Activated T-helper 1 cell treated with anti-CD3 and anti-CD28 coated beads, Interleukin-2, amount 50 U/mL, for 16 hours (primary cell): ENCODE results near the gene NT5C.

Experiments
- DNase-seq, 2 donors: peaks; one replicate each; pipeline ENCODE4 v3.0.0-alpha.2; 2020; ENCODE audit warnings: low read depth in 1 of 2, low spot score in 1 of 2

The NT5C gene

DNA sequence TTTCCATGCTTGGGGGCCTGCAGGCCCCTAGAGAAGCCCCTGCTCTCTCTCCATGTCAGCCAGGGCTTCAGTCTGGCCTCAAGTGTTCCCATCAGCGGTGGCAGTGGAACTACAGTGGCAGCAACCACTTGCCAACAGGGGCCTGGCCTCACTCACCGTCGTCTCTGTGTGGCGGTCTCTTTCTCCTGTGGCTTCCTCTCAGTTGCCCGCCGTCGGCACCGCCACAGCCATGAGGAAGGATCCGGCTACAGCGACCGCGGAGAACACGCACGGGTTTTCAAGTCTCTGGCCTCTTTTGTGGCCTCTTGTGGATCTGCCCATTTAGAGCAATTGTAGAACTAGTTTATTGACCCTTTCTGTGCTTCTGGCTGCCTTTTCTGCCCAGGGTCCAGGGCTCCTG lies 13.2 kb downstream of the NT5C start:
- DNase-seq, result no peak

DNA sequence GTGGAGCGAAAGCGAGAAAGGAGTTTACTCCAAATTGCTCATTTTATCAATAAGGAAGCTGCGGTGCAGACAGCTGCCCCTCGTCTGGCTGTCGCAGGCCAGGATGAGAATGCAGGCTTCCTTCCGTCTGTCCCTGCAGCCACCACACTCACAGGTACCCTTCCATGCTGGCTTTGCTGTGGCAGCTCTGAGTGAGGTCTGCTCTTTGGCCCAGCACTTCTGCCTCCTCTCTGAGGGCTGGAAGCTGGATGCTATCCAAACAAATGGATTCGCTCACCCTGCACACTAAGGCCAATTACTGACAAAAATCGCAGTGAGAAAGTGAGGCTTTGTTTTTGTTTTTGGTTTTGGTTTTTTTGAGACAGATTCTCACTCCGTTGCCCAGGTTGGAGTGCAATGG lies 14.8 kb downstream of the NT5C start:
- DNase-seq, result no peak

DNA sequence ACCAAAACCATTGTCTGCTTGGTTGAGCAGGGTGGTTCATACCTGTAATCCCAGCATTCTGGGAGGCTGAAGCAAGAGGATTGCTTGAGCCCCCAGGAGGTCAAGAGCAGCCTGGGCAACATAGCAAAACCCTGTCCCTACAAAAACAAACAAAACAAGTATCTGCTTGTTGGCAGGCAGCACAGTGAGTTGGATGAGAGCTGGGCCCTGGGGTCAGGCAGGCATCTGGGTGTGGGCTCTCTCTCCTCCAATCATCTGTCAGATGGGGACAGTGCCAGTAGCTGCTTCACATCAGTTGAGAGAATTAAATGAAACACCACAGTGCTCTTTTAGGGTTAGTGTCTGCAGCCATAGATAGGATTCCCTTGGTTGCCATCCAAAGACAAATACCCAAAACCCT lies 16.0 kb downstream of the NT5C start:
- no peak for DNase-seq

DNA sequence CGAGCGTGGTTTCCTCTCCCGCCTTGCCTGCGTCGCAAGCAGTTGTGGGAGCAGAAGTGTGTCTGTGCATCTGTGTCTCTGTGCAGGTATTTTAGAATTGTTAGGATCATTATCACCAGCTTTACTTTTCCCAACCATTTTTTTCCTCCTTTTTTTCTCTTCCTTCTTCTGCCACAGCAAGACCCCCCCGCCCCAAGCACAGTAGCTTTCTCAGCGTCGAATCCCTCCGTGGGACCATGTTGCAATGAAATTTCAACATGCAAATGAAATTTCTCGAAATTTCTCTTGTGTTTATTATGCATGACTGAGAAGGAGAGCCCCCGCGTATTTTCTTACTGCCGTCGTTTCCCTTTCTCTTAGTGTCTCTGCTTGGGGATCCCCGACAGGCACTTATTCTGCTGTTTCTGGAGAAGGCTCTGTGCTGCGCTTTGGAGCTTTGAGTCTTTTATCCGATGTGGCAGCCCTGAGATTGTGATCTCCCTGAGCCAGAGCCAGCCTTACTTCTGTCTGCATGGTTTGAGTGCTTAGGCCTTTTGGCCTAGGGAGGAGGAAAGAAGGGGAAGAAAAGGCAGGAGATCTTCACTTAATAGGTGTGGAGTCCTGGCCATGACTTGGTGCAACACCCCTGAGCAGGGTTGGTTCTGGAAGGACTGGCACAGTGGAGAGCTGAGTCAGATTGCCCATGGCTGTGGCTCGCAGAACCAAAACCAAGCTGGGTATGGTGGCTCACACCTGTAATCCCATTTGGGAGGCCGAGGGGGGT lies 16.8 kb downstream of the NT5C start:
- no peak for DNase-seq

DNA sequence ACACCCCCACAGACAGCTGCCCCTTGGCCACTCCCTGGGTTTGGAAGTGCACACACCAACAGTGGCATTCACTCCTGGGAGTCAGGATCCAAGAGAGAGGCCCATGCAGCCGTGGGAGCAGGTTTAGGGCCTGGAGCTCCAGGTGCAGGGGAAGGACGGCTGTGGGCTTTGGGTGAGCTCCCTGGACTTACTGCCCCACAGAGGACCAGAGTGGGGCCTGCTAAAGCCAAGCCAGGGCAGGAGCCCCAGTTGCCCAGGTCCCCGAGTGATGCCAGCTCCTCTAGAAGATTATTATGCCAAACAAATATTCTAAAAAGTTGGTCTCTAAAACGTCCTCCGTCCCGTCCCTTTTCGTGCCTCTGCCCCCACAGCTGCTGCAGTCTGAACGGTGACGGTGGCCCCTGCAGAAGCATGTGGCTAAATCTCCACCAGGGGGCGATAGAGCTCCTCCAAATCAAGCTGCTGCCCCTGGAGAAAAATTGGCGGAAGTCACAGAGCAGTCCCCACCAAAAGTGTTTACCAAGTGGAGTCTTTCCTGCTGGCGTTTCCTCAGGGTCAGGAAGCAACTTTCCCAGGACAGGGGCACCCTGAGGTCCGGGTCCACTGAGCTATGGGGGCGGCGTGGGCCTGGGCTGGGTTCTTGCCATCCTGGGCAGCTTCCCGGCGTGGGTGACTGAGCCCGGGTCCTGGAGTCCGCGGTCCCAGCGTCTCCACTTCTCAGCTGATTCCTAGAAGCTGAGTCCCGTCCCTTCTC lies 17.6 kb downstream of the NT5C start:
- DNase-seq, result peak; percentile 76 to 83

DNA sequence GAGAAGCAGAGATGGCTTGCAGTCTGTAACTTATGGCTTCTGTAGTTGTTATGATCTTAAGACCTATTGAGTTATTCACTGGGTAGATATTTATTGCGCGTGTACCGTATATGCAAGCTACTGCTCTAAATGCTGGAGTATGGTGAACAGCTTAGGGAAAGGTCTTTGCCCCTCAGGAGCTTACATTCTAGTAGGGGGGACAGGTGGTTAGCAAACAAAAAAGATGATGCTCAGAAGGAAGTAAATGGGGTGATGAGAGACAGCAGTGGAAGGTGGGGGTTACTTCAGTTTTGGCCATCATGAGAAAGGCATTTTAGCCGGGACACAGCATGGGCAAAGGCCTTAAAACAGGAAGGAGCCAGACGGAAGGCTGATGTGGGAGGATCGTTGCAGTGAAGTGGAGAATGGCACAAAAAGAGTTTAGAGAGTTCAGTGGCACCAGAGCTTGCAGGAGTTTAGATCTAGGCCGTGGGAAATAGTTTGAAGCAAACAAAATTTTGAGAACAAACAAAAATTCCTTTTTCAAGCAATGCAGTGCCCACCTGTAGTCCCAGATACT lies 19.7 kb downstream of the NT5C start:
- DNase-seq, result no peak

DNA sequence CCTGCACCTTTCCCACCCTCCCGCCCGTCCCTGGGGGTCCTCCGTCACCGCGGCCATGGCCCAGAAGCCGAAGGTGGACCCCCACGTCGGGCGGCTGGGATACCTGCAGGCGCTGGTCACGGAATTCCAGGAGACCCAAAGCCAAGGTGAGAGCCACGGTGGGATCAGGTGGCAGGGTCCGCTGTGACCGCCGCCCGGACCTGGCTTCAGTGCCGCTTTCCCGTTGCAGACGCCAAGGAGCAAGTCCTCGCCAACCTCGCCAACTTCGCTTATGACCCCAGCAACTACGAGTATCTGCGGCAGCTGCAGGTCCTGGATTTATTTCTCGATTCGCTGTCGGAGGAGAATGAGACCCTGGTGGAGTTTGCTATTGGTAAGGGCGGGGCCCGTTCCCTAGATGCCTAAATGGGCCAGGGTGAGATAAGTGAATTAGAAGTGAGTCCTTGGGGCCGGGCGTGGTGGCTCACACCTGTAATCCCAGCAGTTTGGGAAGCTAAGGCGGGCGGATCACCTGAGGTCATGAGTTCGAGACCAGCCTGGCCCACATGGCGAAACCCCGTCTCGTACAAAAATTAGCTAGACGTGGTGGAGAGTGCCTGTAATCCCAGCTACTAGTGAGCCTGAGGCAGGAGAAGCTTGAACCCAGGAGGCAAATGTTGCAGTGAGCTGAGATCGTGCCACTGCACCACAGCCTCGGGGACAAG lies 21.2 kb downstream of the NT5C start:
- no peak for DNase-seq

DNA sequence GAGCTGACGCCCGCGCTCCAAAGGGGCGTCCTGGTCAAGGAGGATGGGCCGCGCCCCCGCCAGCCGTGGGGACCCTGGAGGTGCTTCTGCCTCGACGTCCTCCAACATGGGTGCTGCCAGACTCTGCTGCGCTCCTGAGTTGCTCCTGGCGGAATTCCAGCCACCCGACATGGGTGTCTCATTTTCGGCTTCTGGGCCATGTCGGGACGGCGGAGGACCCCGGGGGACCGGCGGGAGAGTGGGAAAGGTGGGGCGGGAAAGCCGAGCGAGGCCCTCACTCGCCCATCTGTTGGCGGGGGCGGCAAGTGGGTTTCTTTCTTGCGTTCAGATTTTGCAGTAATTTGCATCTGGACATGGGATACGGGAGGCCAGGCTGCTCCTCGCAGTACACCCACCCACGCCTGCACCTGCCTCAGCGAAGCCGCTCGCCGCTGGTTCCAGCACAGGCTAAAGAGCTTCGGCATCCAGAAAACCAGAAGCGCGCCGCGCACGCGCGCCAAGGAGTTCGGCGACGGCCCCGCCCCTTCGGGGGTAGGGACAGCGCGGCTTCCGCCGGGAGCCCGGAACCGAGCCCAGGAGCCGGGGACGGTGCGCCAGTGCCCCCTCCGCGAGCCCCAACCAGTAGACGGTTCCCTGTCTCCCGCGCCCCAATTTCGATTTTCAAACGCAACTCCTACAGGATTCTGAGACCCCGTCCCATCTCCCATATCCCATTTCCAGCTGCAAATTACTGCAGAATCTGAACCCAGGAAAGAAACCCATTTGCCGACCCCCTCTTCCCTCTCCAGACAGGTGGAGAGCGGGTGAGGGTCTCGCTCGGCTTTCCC lies 21.9 kb downstream of the NT5C start, which contains the start of gene ARMC7:
Gene ARMC7 (plus strand): TSS at position 563 of the 827 bp plus-strand sequence. CDS start 320 bp downstream, outside the sequence.
- DNase-seq, result peak; percentile 83 to 84

DNA sequence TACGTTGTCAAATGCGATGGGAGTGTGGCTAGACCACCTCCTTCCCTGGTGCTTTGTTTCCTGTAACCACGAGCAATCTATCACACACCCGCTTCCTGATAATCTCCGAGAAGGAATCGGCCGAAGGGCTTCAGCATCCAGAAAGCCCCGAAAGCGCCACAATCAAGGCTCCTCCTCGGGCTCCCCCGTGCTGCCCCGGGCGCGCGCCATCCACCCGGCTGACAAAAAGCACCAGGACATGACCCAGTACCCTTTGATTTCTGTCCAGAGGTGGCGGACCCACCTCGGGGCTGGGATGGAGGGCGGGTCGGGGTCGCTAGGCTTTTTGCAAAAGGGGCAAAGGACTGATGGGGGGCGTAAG lies 22.5 kb downstream of the NT5C start:
- DNase-seq, result no peak

DNA sequence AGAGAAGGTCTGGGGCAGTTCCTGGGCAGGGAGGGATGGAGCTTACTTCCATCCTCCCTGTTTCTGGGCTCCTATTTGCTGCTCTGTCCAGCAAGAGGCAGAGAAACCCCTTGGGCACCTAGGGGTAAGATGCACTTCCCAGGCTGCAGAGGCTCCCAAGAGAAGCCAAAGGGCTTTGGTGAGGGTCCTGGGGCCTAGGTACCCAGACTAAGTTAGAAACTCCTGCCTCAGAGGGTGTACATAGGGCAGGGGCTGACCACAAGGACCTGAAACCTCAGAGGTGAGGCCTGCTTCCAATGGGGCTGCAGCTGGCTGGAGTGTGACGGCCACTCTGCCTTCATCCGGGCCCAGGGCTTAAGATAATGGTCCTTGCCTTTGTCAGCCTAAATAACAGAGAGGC lies 23.3 kb downstream of the NT5C start:
- DNase-seq, result no peak

DNA sequence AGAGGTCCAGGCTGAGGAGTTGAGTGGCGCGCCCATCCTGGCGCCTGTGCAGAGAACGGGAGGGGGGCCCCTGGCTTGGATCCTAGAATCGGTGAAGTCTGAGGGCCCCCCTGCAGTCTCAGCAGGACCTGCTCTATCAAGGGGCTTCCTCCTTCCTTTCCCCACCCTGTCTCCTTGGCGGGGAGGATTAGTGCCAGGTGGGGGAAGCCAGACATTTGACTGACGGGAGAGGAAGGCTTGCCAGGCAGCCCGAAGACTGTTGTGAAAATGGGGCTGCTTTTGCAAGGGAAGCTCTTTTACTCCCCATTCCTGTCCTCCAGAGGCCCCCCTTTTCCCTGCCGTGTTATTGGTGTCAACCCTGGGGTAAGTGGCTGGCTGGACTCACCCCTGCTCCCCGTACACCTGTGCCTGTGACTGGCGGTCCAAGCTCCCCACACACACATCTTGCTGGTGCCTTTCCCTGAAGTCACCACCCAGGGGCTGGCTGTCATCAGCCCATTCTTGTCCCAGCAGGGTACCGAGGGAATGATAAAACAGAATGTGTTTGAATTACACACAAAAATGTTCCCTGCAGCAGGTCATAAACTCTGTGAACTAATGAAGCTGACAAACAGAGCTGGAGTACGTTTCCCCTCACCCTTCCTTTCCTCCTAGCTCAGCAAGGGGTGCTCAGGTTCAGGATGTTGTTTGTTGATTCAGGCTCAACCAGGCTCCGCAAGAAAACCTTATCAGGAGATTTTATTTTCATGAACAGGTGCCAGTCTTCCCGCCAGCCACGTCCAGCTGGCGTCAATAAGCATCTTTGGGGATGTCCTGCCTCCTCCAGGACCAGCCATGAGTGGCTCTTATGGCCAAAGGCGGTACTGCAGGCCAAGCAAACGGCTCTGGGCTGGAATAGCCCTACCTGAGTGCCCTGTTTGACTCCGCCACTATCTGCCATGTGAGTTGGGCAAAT lies 26.1 kb downstream of the NT5C start:
- no peak for DNase-seq

DNA sequence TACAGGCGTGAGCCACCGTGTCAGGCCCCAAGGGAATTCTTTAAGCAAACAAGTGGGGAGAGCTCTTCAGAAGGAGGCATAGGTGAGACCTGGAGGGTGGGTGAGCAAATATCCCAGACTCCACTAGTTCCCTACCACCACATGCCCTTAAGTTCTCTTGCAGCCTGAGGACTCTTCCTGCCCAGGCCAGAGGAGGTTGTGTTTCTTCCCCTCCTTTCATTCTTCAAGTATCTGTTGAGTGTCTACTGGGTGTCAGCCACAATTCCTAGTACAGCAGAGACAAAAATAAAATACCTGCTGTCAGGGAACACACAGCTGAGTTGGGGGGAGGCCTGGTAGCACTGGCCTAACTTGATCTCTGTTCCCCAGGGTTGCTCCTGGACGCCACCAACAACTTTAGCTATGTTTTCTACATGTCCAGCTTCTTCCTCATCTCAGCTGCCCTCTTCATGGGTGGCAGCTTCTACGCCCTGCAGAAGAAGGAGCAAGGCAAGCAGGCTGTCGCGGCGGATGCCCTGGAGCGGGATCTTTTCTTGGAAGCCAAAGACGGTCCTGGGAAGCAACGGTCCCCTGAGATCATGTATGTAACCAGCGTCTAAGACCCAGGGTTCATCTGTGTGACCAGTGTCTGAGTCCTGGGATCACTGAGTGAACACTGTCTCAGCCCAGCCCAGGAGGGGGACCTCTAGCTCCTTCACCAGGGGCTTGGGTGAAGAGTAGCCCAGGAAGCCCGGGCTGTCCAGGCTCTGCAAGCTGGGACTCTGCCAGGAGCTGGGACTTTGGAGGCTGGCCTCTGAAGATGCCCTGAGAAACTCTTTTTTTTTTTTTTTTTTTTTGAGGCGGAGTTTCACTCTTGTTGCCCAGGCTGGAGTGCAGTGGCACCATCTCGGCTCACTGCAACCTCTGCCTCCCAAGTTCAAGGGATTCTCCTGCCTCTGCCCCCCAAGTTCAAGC lies 27.7 kb downstream of the NT5C start:
- no peak for DNase-seq

DNA sequence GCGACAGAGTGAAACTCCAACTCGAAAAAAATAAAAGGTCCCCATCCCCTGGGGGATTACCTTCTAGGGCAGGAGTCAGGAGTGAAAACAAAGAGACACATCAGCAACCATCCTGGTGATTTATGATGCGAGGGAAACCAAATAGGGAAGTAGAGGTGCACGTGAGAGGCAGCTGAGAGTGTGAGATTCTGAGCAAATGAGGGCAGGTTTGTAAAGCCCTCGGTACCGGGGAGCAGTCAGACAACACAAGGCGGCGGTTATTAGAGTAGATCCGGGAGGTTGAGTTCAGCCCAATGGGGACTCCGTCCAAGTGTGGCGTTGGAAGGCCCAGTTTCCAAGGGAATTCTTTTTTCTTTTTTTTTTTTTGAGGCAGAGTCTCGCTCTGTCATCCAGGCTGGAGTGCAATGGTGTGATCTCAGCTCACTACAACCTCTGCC lies 29.1 kb downstream of the NT5C start:
- no peak for DNase-seq

DNA sequence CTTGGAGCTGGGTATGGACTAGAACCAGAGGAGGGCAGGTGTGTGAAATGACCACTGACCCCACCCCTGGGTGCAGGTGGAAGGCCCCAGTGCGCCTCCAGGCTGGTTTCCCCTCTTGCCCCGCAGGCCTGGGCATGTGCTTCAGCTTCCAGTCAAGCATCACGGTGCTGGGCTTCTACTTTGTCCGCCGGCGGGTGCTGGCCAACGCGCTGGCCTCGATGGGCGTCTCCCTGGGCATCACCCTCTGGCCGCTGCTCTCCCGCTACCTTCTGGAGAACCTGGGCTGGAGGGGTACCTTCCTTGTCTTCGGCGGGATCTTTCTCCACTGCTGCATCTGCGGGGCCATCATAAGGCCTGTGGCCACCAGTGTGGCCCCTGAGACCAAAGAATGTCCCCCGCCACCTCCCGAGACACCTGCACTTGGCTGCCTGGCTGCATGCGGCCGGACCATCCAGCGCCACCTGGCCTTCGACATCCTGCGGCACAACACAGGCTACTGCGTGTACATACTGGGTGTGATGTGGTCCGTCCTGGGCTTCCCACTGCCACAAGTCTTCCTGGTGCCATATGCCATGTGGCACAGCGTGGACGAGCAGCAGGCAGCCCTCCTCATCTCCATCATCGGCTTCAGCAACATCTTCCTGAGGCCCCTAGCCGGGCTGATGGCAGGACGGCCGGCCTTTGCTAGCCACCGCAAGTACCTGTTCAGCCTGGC lies 31.5 kb downstream of the NT5C start:
- no peak for DNase-seq

DNA sequence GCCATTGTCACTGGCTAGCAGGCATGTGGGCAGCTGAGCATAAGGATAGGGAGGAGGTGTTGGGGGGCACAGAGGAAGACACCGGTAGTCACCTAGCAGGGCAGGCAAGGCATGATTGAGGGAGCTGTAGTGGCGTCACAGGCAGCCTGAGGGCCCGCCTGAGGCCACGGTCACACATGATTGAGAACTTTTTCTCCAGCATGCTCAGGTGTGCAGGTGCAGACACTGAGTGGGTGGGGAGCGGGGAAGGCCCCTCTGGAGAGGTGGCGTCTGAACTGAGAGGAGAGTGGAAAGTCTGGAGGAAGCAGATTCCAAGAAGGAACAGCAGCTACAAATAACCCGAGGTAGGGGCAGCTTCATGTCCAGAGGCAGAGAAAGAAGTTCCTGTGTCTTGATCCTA lies 32.7 kb downstream of the NT5C start:
- no peak for DNase-seq

DNA sequence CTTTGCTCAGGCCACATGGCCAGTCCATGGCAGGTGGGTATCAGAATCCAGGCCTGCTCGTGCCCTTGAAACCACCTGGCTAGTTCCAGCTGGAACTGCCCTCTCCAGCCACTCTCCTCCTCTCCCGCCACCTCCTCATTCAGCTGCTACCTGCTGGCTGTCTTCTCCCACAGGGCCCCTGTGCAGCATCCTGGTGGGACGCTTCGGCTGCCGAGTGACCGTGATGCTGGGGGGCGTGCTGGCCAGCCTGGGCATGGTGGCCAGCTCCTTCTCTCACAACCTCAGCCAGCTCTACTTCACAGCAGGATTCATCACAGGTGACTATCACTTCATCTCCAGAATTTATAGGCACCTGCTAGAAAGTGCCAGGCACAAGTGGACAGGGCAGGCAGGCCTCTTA lies 33.7 kb downstream of the NT5C start:
- no peak for DNase-seq

DNA sequence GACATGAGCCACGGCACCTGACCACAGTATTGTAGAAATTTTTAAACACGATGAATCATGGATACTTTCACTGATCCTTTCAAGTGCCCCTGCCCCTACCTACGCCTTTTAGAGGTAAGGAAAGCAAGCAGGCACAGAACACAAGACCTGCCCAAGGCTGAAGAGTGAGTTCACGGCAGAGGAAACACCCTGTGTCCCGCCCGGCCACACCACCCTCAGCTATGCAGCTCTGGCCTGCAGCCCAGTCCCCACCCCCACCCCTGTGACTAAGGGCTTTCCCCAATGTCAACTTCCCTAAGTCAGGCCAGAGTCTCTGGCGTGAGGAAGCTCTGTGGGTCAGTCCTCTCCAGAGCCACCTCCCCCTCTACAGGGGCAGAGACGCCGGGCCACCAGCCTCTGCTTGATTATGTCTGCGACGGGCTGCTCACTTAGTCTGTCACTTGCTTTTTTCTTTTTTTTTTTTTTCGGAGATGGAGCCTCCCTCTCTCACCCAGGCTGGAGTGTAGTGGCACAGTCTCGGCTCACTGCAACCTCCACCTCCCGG lies 35.4 kb downstream of the NT5C start:
- DNase-seq, result no peak
